Progenitor cell of endocrine pancreas (in vitro differentiated cells): Measurements from ENCODE around the gene TCF20. TPM values are rescaled to one million over a fixed set of nuclear protein-coding genes. Genes with fewer than 3 reads are reported as not detected.

ENCODE experiments used
- DNase-seq: peaks from one replicate; pipeline ENCODE4 v3.0.0; 2021; ENCODE audit warnings: low spot score; ENCODE audit not compliant: unreplicated experiment
- H3K27ac Mint-ChIP-seq: 2 replicates; pipeline ENCODE4 v1.8.0; 2021; ENCODE audit warnings: mild to moderate bottlenecking, moderate library complexity, mixed read lengths
- H3K27me3 Mint-ChIP-seq: 2 replicates; pipeline ENCODE4 v1.8.0; 2021; ENCODE audit warnings: mixed read lengths
- H3K36me3 Mint-ChIP-seq: 2 replicates; pipeline ENCODE4 v1.8.0; 2022; ENCODE audit warnings: mixed read lengths; ENCODE audit not compliant: insufficient read depth
- H3K4me1 Mint-ChIP-seq: 2 replicates; pipeline ENCODE4 v1.8.0; 2021; ENCODE audit warnings: low read depth, mixed read lengths
- H3K4me3 Mint-ChIP-seq: 2 replicates; pipeline ENCODE4 v1.8.0; 2021; ENCODE audit warnings: low read depth, mild to moderate bottlenecking, moderate library complexity, mixed read lengths
- H3K9me3 Mint-ChIP-seq: 2 replicates; pipeline ENCODE4 v1.8.0; 2021; ENCODE audit warnings: low read depth, mixed read lengths
- total RNA-seq: library from RNA; stranded (reverse); gene quantifications from 2 replicates; pipeline ENCODE4 v1.2.1, GENCODE V29; 2021
- TF ChIP-seq, protein P1 (sequence below): fragments of 200-600 bp; sonication (generic); IDR thresholded peaks from one replicate; pipeline ENCODE4 v1.5.0; 2021; ENCODE audit warnings: antibody characterized with exemption, mild to moderate bottlenecking; ENCODE audit not compliant: unreplicated experiment

Gene TCF20
- total RNA-seq, 1 donor from 2014 or later, result 68.5 TPM

DNA sequence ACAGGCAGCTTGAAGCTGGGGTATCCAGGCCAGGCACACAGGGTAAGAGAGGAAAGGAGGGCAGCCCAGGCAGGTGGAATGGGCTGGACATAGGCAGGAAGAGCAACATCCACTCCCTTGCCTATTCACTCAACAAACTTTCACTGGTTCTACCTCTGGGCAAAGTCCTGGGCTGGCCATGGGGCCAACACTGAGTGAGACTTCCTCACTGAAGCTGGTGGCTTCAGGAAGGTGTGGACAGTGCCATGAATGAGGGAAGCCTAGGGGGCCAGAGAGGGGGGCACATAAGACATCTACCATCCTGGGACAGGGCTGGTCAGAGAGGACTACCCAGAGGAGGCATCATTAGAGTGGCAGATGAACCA is 44.9 kb upstream of the TCF20 start:
- H3K9me3 Mint-ChIP-seq, result no peaks in the 10 kb centered on the region
- no peak overlapping the region for H3K4me3 Mint-ChIP-seq
- DNase-seq, result no peak
- peaks cover 13% of the 10 kb centered on the region for H3K4me1 Mint-ChIP-seq
- TF ChIP-seq, protein P1, sequence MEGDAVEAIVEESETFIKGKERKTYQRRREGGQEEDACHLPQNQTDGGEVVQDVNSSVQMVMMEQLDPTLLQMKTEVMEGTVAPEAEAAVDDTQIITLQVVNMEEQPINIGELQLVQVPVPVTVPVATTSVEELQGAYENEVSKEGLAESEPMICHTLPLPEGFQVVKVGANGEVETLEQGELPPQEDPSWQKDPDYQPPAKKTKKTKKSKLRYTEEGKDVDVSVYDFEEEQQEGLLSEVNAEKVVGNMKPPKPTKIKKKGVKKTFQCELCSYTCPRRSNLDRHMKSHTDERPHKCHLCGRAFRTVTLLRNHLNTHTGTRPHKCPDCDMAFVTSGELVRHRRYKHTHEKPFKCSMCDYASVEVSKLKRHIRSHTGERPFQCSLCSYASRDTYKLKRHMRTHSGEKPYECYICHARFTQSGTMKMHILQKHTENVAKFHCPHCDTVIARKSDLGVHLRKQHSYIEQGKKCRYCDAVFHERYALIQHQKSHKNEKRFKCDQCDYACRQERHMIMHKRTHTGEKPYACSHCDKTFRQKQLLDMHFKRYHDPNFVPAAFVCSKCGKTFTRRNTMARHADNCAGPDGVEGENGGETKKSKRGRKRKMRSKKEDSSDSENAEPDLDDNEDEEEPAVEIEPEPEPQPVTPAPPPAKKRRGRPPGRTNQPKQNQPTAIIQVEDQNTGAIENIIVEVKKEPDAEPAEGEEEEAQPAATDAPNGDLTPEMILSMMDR, result no peak
- peaks cover 17% of the 10 kb centered on the region for H3K27me3 Mint-ChIP-seq
- no peak overlapping the region for H3K27ac Mint-ChIP-seq
- no peaks in the 10 kb centered on the region for H3K36me3 Mint-ChIP-seq

DNA sequence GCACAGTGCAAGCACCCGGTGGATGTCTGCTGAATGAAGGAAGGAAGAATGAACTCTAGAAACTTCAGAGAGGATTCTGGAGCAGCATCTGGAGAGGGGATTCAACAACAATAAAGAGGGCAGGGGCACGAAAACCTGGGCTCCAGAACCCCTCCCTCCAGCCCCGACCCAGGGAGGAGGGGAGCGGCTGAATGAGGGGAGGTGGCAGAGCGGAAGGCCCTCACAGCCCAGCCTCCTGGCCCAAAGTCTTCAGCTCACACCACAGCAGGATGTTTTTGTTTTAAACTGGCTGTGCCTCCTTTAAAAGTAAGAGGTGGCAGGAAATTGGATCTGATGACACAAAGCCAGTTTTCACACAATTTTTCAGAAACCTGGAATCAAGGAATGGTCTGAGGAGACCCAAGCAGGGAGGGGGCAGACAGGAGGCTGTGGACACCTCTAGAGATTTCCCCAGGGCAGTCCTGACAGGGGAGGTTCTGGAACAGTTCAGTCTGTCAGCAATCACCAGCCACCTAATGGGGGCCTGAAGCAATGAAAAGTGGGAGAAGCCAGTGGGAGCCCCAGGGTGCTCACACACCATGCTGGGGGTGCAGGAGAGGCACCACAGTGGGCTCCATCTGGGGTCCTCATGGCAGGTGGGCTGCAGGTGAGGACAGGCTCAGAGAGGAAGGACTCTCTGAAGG is 44.4 kb upstream of the TCF20 start:
- no peak for DNase-seq
- Mint-ChIP-seq H3K27me3 (peaks cover 21% of the 10 kb centered on the region), H3K27ac (no peak overlapping the region), H3K36me3 (no peaks in the 10 kb centered on the region), H3K4me1 (peaks cover 9% of the 10 kb centered on the region), H3K9me3 (no peaks in the 10 kb centered on the region), H3K4me3 (no peak overlapping the region)
- TF ChIP-seq, protein P1, result no peak

DNA sequence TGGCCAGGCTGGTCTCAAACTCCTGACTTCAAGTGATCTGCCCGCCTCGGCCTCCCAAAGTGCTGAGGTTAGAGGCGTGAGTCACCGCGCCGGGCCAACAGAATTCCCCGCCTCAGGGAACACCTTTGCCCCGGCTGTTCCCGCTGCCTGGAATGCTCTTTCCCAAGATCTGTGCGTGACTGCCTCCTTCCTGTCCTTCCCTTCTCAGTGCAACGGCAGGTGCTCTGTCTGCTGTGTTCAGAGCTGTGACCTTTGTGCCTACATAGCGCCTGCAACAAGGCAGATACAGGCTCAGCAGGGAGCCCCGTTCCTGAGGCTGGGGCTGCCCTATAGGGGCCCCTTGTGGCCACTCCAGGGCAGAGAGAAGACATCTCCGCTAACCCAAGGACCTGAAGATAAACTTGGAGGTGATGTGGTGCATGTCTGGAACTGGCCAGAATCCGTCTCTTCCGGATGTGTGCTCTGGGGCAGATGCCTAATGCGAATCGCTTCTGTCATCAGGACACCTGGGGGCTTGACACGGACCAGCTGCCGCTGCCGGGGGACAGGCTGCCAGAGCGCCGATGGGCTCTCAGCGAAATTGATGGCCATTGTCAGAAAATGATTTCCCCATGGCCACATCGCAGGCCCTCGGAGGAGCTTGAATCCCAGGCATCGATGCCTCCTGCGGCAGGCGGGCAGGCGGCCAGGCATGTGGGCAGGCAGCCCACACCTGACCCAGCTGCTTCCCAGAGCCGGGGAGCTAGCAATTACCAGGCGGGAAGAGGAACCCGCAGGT is 43.5 kb upstream of the TCF20 start:
- Mint-ChIP-seq H3K36me3 (no peaks in the 10 kb centered on the region), H3K27me3 (peaks cover 24% of the 10 kb centered on the region), H3K4me3 (no peak overlapping the region), H3K4me1 (peaks cover 9% of the 10 kb centered on the region), H3K9me3 (no peaks in the 10 kb centered on the region), H3K27ac (peak overlapping the region; percentile 62)
- peak; percentile 39 for DNase-seq
- TF ChIP-seq, protein P1, result peak; percentile 72

DNA sequence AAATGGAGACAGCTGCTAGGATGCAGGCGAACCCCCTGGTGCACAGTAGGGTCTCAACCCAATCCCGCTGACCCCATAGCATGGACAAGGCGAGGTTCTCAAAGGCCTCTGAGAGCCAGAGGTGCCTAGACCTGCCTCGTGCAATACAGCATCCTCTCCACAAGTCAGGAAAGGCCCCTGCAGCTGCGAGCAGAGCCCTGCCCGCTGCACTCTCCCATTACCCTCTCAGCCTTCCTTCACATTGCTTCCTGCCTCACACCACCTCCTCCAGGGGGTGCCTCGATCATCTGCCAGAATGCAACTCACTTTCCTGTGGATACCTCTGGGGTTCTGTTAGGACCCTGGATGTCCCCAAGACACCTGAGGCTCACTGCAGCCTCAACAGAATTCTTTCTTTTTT is 42.8 kb upstream of the TCF20 start:
- H3K9me3 Mint-ChIP-seq, result no peaks in the 10 kb centered on the region
- peaks cover 24% of the 10 kb centered on the region for H3K27me3 Mint-ChIP-seq
- TF ChIP-seq, protein P1, result no peak
- H3K27ac Mint-ChIP-seq, result no peak overlapping the region
- no peak for DNase-seq
- no peaks in the 10 kb centered on the region for H3K36me3 Mint-ChIP-seq
- H3K4me1 Mint-ChIP-seq, result peaks cover 9% of the 10 kb centered on the region
- no peak overlapping the region for H3K4me3 Mint-ChIP-seq

DNA sequence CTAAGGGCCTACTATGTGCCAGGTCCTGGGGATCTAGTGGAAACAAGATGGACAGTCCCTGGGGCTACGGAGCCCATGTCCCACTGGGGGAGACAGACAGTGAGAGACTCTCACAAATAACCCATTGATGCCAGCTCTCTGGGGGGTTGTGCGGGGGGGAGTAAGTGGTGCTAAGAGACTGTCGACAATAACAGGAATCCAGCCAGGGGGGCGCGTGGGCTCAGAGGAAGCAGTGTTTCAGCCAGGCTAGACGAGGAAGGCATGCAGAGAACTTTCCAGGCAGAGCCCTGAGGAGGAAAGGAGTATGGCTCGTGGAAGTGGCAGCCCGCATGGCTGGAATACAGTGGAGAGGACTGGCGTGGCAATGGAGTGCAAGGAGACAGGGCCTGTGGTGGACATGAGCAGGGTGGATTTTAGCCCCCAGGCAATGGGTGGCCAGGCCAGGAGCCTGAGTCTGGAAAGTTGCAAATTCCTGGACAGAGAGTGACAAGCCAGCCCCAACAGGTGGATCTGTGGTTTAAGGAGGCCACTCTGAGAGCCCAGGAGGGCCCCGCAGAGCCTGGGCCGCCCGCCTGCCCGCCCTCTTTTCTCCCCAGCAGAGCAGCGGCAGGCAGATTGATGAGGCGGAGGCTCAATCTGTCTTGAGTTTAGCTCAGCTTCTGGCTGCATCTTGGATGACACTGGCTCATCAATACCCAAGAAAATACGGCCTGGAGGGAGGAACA is 40.0 kb upstream of the TCF20 start:
- Mint-ChIP-seq H3K27ac (no peak overlapping the region), H3K36me3 (no peaks in the 10 kb centered on the region), H3K27me3 (peaks cover 21% of the 10 kb centered on the region), H3K4me1 (peaks cover 9% of the 10 kb centered on the region), H3K4me3 (no peak overlapping the region), H3K9me3 (no peaks in the 10 kb centered on the region)
- DNase-seq, result no peak
- TF ChIP-seq, protein P1, result no peak
